Astrocyte of the spinal cord (primary cell): ENCODE measurements around the gene TMUB1.

ENCODE experiments used
- DNase-seq: peaks from one replicate; pipeline ENCODE4 v3.0.0; 2011; ENCODE audit warnings: low read depth, low spot score
- H3K4me3 ChIP-seq: 2 replicates; pipeline ENCODE4 v1.5.1; 2011; ENCODE audit warnings: low read depth, mild to moderate bottlenecking, low read length, moderate library complexity
- in situ Hi-C: cut with HindIII; loops from 2 replicates; pipeline ENCODE4 v1.10.0; 2017; ENCODE audit warnings: low sequenced_read_pairs
- TF ChIP-seq, protein P1 (sequence below): IDR thresholded peaks from 2 replicates; pipeline ENCODE4 v1.5.1; 2012; ENCODE audit warnings: low read depth, mild to moderate bottlenecking, low read length, inconsistent platforms

TMUB1 gene

DNA sequence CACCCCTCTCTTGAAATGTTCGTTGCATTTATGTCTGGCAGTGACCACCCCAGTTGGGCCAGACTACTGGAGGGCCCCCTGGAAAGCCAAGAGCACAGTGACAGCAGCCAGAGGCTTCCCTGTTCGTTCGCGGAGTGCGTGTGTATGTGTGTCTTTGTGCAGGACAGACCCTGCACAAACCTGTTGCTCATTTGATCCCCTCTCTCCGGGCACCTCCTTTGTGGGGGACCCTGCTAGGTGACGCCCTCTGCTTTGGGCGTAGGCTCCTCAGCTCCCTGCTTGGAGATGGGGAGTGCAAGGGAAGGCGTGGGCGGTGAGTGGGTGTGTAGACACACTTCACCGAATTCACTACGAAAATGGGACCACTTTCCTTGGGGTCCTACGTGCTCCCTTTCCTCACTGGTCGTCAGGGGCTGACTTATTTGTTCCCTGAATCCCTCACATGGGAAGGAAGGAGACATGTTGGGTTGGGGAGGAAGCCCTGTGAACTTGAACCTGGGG, 41.7 kb upstream of the TMUB1 start:
- no peak for DNase-seq
- TF ChIP-seq, protein P1, sequence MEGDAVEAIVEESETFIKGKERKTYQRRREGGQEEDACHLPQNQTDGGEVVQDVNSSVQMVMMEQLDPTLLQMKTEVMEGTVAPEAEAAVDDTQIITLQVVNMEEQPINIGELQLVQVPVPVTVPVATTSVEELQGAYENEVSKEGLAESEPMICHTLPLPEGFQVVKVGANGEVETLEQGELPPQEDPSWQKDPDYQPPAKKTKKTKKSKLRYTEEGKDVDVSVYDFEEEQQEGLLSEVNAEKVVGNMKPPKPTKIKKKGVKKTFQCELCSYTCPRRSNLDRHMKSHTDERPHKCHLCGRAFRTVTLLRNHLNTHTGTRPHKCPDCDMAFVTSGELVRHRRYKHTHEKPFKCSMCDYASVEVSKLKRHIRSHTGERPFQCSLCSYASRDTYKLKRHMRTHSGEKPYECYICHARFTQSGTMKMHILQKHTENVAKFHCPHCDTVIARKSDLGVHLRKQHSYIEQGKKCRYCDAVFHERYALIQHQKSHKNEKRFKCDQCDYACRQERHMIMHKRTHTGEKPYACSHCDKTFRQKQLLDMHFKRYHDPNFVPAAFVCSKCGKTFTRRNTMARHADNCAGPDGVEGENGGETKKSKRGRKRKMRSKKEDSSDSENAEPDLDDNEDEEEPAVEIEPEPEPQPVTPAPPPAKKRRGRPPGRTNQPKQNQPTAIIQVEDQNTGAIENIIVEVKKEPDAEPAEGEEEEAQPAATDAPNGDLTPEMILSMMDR = peak; percentile 9
- in situ Hi-C loops = no loop called here
- H3K4me3 ChIP-seq = no peak overlapping the region

DNA sequence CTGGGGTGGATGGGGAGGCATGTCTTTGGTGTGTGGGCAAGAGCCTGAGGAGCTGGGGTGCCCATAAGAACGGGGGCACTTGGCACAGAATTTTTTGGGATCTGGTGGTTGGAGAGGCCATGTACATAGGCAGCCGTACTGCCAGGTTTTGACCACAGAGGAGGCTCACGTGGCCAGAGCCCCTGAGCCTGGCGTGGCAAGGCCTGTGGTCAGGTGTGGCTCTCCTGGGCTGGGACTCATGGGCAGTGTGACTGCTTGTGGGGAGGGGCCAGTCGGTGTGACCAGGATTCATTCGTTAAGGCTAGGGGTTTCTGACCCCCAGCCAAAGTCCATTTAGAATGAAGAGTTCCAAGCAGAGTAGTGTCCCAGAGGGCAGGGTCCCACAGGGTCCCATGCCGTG, 41.2 kb upstream of the TMUB1 start:
- H3K4me3 ChIP-seq = no peak overlapping the region
- no peak for DNase-seq
- in situ Hi-C loops = no loop called here
- TF ChIP-seq, protein P1 = no peak

DNA sequence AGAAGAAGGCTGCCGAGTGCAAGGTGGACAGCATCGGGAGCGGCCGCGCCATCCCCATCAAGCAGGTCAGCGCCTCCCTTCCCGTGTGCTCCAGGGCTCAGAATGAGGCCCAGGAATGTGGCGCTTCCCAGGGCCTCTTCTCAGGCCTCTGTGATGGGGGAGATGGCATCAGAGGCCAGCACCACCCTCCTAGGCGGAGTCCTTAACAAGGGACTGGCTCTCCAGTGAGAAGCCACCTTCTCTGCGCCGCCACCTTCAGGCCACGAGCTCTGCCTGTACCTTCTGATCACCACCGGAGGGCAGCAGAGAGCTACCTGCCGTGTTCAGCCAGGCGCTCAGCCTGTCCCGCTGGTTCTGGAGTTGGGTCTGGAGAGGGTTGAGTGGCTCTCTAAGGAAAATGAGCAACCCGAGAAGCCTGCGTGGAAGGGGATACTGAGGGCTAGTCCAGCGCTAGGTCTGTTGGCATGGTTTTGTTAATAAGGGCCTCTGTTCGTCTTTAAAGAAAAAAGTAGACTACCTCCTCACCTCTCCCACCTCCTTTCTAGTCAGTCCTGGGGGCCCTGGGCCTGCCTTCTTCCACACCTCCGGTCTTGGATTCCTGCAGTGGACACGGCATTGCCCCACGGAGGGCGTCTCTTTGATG, 40.6 kb upstream of the TMUB1 start:
- in situ Hi-C loops = no loop called here
- peak; percentile 72 for DNase-seq
- H3K4me3 ChIP-seq = no peak overlapping the region
- TF ChIP-seq, protein P1 = peak; percentile 99

DNA sequence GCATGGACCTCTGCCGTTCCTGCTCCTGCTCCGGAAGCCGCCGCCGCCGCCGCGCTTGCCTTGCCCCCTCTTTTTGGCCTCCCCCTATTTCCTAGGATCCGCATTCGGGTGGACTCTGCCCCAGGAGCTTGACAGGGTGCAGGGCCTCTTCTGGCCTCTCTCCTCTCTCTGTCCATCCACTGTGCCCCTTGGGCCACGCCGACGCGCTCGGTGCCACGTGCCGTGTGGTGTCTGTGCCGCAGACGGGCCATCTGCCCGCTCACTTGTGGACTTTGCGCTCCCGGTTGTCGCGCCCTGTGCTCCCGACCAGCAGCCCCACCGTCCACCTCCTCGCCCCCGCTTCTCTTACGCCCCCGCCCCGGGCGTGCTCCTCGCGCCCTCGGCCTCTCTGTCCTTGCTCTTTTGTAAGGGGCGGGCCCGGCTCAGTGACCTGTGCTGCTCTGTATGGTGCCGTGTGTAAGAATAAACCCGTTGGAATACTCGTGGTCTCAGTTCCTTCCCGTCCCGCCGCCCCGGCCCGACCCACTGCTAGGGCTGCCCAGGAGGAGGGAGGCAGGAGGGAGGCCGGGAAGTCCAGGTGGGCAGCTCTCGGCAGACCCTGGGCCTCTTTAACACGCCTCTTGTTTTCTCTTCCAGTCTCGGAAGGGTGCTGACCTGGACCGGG, 40.0 kb upstream of the TMUB1 start:
- DNase-seq = no peak
- TF ChIP-seq, protein P1 = no peak
- in situ Hi-C loops = no loop called here
- no peak overlapping the region for H3K4me3 ChIP-seq

DNA sequence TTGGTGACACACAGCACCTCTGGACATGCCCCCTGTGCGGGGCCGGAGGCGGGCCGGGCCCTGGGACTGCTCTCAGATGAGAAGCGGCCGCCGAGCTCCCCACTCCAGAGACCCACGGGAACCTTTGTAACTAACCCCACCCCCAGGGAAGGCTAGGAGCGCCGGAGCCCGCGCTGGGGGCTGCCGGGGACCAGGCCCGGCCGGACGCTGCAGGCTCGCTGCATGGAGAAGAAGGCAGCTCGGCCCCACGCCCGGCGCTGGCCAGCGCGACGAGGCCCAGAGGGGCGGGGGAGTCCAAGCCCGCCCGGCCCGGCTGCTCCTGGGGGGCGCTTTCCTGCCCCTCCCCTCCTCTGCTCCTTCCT, 39.5 kb upstream of the TMUB1 start:
- H3K4me3 ChIP-seq = no peak overlapping the region
- in situ Hi-C loops = no loop called here
- TF ChIP-seq, protein P1 = no peak
- no peak for DNase-seq

DNA sequence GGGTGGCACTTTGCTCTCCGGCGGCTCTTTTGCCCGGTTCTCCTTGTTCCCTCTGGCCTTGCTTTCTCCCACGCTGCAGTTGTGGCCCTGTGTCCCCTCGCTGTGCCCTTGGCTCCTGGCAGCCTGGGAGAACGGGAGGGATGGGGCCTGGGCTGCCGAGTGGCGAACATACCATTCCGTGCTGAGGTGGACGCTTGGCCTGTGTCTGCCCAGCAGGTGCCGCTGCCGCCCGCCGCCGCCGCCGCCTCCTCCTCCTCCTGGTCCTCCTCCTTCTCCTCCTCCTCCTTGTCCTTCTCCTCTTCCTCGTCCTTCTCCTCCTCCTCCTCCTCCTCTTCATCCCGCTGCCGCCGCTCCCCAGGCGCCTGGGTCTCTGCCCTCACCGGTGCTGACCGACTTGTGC, 39.0 kb upstream of the TMUB1 start:
- no peak for DNase-seq
- no peak overlapping the region for H3K4me3 ChIP-seq
- TF ChIP-seq, protein P1 = peak; percentile 32
- in situ Hi-C loops = no loop called here
